ENCODE measurements around the gene TIMM23B. TPM values are rescaled to one million over a fixed set of nuclear protein-coding genes. Genes with fewer than 3 reads are reported as not detected.
"Not testable (repeated sequence)": the region's sequence is repeated elsewhere in the genome, so short reads cannot be mapped to it uniquely, and the experiment has no call there.

TIMM23B gene
- total and polyA plus RNA-seq, 9 donors = 8.7 to 26.8 (median 15.1) TPM

DNA sequence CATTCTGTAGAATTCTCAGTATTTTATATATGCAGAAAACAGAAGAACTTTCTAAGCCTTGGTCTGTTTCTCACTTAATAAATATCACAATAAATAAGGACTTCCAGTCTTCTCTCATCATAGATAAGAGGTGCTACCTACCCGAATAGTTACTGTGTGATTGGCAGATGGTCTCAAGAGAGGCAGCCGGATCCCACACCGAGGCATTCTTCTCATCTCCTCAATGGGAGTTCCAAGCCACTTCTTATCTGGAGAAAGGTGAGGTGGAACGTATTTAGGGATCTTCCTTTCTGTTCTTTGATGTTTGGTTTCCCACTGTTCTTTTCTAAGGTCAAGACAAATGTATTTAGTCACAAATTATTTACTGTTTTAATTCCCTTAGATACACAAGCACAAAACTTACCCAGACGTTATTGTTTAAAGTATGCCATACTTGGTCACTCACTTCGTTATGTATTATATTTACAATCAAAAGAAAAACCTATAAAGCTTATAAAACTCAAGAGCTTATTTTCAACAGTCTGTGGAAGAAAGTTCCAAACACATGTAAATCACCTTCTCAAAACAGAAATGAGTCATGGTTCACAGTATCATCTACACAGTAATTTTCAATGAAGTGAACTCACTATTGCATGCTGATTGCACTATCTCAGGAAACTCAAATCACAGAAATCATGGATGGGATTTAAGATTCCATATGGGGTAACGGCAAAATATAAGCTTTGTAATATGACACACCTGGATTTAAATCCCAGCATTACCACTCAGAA, 9.7 kb upstream of the TIMM23B start:
- H3K9me3 ChIP-seq; H3K4me3 ChIP-seq; H3K4me1 ChIP-seq (ENCODE audit: insufficient read depth); H3K36me3 ChIP-seq; intact Hi-C loops (cut with DNase I); H3K27ac ChIP-seq; H3K27me3 ChIP-seq; DNase-seq: not testable (repeated sequence)
- 79 to 86% (median 83%) methylated on average over 7 of the region's 7 CpGs for WGBS, 3 donors

GRCh38 chr10:49942339-49942705, 469 bp downstream of the TIMM23B start:
- H3K27ac ChIP-seq = peak overlapping the region in 1 of 2 donors; percentile 38
- H3K27me3 ChIP-seq; intact Hi-C loops (cut with DNase I): not testable (repeated sequence)

GRCh38 chr10:49943607-49944006, 1.8 kb downstream of the TIMM23B start:
- H3K27ac ChIP-seq; H3K4me1 ChIP-seq (ENCODE audit: insufficient read depth); H3K36me3 ChIP-seq; H3K9me3 ChIP-seq; intact Hi-C loops (cut with DNase I); DNase-seq; H3K27me3 ChIP-seq; H3K4me3 ChIP-seq: not testable (repeated sequence)
- 89 to 95% (median 90%) methylated on average over 2 of the region's 2 CpGs for WGBS, 3 donors

More at GRCh38 chr10:49942339-49942705, 469 bp downstream of the TIMM23B start:
- H3K36me3 ChIP-seq; H3K9me3 ChIP-seq; H3K4me1 ChIP-seq (ENCODE audit: insufficient read depth); DNase-seq: not testable (repeated sequence)
- peak overlapping the region; percentile 87 for H3K4me3 ChIP-seq
- 0 to 1% (median 0%) methylated on average over 12 of the region's 12 CpGs for WGBS, 3 donors

DNA sequence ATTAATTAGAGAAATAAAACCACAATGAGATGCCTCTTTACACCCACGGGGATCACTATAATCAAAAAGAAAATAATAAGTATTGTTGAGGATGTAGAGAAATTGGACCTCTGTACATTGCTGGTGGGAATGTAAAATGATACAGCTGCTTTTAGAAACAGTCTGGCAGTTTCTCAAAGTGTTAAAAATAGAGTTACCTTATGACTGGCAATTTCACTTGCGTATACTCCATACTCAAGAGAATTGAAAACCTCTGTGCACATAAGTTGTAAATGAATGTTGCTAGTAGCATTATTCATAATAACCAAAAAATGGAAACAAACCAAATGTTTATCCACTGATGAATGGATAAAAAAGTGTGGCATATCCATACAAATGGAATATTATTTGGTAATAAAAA, 6.3 kb downstream of the TIMM23B start:
- H3K27me3 ChIP-seq; H3K27ac ChIP-seq; intact Hi-C loops (cut with DNase I); DNase-seq; H3K36me3 ChIP-seq; H3K9me3 ChIP-seq; H3K4me1 ChIP-seq (ENCODE audit: insufficient read depth); H3K4me3 ChIP-seq: not testable (repeated sequence)
- WGBS, 3 donors = 95 to 100% (median 97%) methylated on average over 1 of the region's 2 CpGs

DNA sequence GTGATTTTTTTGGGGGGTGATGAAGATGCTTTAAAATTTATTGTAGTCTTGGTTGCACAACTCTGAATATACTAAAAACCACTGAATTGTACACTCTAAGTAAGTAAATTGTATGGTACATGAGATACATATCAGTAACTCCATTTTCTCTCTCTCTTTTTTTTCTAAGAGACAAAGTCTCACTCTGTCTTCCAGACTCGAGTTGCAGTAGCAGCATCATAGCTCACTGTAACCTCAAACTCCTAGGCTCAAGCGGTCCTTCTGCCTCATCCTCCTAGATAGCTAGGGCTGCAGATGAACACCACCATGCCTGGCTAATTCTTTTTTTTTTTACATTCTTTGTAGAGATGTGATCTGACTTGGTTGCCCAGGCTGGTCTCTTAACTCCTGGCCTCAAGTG, 6.9 kb downstream of the TIMM23B start:
- H3K36me3 ChIP-seq; DNase-seq; H3K4me3 ChIP-seq; H3K4me1 ChIP-seq (ENCODE audit: insufficient read depth); H3K27ac ChIP-seq; H3K27me3 ChIP-seq; intact Hi-C loops (cut with DNase I); H3K9me3 ChIP-seq: not testable (repeated sequence)
- 94 to 100% (median 97%) methylated on average over 2 of the region's 2 CpGs for WGBS, 3 donors

- H3K36me3 ChIP-seq; H3K4me1 ChIP-seq (ENCODE audit: insufficient read depth); H3K4me3 ChIP-seq; DNase-seq; H3K27me3 ChIP-seq; H3K9me3 ChIP-seq; intact Hi-C loops (cut with DNase I); H3K27ac ChIP-seq: not testable (repeated sequence)
- 81 to 85% (median 85%) methylated on average over 3 of the region's 3 CpGs for WGBS, 3 donors
These were observed 10.2 kb downstream of the TIMM23B start for GRCh38 chr10:49952006-49952405.

- H3K27me3 ChIP-seq; DNase-seq; H3K4me3 ChIP-seq; H3K4me1 ChIP-seq (ENCODE audit: insufficient read depth); H3K27ac ChIP-seq; intact Hi-C loops (cut with DNase I); H3K9me3 ChIP-seq; H3K36me3 ChIP-seq: not testable (repeated sequence)
- 46 to 69% (median 58%) methylated on average over 3 of the region's 3 CpGs for WGBS, 3 donors
These were observed 11.3 kb downstream of the TIMM23B start for GRCh38 chr10:49953122-49953521.

- H3K36me3 ChIP-seq; DNase-seq; H3K9me3 ChIP-seq; H3K4me3 ChIP-seq; H3K27ac ChIP-seq; H3K4me1 ChIP-seq (ENCODE audit: insufficient read depth); H3K27me3 ChIP-seq; intact Hi-C loops (cut with DNase I): not testable (repeated sequence)
- WGBS, 3 donors = 95 to 97% (median 97%) methylated on average over 8 to 37 of the region's 37 CpGs
These were observed 28.5 kb downstream of the TIMM23B start for GRCh38 chr10:49970331-49970857.

- H3K4me1 ChIP-seq (ENCODE audit: insufficient read depth); H3K27ac ChIP-seq; intact Hi-C loops (cut with DNase I); H3K36me3 ChIP-seq; DNase-seq; H3K4me3 ChIP-seq; H3K9me3 ChIP-seq; H3K27me3 ChIP-seq: not testable (repeated sequence)
- WGBS, 3 donors = 58 to 69% (median 66%) methylated on average over 2 of the region's 2 CpGs
These were observed 29.6 kb downstream of the TIMM23B start for GRCh38 chr10:49971466-49971865.

DNA sequence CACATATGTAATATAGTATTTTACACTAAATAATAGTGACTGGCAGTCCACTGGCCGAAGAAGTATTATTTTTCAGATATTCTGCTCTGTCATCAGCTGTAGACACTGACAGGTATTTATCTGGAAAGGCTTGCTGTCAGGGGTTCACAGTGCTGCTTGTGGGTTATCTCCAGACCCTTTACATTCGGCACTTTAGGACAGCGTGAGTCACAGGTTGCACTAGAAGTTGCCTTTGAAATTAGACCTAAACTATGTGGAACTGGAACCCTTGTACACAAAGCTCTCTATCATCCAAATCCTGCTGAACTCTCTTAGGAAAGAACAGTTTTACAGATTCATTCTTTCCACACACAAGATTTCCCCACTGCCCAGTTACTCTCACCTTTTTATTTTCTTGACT, 30.2 kb downstream of the TIMM23B start:
- 80 to 87% (median 84%) methylated on average over 3 of the region's 3 CpGs for WGBS, 3 donors
- H3K4me1 ChIP-seq (ENCODE audit: insufficient read depth); intact Hi-C loops (cut with DNase I); H3K9me3 ChIP-seq; H3K36me3 ChIP-seq; H3K27ac ChIP-seq; H3K4me3 ChIP-seq; H3K27me3 ChIP-seq; DNase-seq: not testable (repeated sequence)

DNA sequence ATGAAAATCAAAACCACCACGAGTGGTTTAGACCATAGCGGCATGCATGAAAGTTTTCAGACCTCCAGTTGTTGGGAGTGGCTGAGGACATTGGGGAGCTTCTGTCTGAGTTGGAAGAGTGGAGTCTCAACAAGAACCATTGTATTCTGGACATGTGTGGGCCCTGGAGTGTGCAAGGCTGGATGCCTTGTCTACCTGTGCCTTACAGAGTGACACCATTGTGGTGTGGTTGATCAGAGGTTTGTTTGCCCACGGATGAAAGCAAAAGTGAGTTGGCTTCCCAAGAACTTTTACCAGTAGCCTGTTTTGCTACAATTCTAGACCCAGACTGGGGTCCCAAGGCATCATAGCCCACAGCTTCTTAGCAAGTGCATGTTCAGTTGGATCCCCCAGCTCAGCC, 35.9 kb downstream of the TIMM23B start:
- WGBS, 3 donors = 95 to 97% (median 96%) methylated on average over 3 of the region's 3 CpGs
- H3K4me3 ChIP-seq; H3K27me3 ChIP-seq; H3K36me3 ChIP-seq; intact Hi-C loops (cut with DNase I); H3K27ac ChIP-seq; H3K4me1 ChIP-seq (ENCODE audit: insufficient read depth); DNase-seq; H3K9me3 ChIP-seq: not testable (repeated sequence)

DNA sequence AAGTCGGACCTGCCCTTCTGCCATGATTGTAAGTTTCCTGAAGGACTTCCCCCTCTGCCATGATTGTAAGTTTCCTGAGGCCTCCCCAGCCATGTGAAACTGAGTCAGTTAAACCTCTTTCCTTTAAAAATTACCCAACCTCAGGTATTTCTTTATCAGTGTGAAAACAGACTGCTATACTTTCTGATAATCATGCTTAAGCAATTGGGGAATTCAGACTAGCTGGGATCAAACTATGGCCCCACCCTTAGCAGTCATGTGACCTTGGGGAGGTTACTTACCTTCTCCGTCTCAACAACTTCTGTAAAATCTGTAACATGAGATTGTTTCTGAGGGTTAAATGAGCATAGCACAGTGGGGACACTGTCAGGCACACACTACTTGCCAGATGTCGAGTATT, 45.4 kb downstream of the TIMM23B start:
- H3K4me1 ChIP-seq (ENCODE audit: insufficient read depth); intact Hi-C loops (cut with DNase I); H3K9me3 ChIP-seq; H3K27ac ChIP-seq; H3K27me3 ChIP-seq; H3K36me3 ChIP-seq; H3K4me3 ChIP-seq; DNase-seq: not testable (repeated sequence)
- WGBS, 3 donors = 80 to 90% (median 85%) methylated on average over 3 of the region's 3 CpGs
